PC-9 (cell line): ENCODE data around the gene KARS1.

Source experiments
- EZH2 ChIP-seq: fragments of 200-600 bp; sonication (generic); IDR thresholded peaks from 2 replicates; pipeline ENCODE4 v1.8.0; 2017; ENCODE audit warnings: antibody characterized with exemption, low read depth
- TF ChIP-seq, protein P1 (sequence below): fragments of 200-600 bp; sonication (generic); conservative IDR thresholded peaks from 2 replicates; pipeline ENCODE4 v1.6.1; 2017; ENCODE audit warnings: mixed run types, antibody characterized with exemption, mild to moderate bottlenecking, moderate library complexity

DNA sequence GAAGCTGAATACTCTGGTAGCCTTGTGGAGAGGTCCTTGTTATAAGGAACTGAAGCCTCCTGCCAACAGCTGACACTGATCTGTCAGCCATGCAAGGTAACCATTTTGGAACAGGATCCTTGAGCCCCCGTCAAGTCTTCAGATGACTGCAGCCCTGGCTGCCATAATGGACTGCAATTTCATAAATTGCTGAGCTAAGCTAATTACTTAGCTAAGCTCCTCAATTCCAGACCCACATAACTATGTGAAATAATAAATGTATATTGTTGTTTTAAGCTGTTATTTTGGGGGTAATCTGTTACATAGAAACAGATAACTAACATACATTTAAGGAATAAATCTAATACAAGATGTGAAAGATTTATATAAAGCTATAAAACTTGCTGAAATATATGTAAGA is 41.0 kb downstream of the KARS1 start:
- TF ChIP-seq, protein P1, sequence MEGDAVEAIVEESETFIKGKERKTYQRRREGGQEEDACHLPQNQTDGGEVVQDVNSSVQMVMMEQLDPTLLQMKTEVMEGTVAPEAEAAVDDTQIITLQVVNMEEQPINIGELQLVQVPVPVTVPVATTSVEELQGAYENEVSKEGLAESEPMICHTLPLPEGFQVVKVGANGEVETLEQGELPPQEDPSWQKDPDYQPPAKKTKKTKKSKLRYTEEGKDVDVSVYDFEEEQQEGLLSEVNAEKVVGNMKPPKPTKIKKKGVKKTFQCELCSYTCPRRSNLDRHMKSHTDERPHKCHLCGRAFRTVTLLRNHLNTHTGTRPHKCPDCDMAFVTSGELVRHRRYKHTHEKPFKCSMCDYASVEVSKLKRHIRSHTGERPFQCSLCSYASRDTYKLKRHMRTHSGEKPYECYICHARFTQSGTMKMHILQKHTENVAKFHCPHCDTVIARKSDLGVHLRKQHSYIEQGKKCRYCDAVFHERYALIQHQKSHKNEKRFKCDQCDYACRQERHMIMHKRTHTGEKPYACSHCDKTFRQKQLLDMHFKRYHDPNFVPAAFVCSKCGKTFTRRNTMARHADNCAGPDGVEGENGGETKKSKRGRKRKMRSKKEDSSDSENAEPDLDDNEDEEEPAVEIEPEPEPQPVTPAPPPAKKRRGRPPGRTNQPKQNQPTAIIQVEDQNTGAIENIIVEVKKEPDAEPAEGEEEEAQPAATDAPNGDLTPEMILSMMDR = no peak
- TF ChIP-seq EZH2 = no peak
